Measurements from ENCODE around the gene PPP2R5A.
"Not testable (repeated sequence)": the region's sequence is repeated elsewhere in the genome, so short reads cannot be mapped to it uniquely, and the experiment has no call there.

The PPP2R5A gene

GRCh38 chr1:212359794-212360479, 74.7 kb downstream of the PPP2R5A start:
- DNase-seq (ENCODE audit: low spot score): no peak

DNA sequence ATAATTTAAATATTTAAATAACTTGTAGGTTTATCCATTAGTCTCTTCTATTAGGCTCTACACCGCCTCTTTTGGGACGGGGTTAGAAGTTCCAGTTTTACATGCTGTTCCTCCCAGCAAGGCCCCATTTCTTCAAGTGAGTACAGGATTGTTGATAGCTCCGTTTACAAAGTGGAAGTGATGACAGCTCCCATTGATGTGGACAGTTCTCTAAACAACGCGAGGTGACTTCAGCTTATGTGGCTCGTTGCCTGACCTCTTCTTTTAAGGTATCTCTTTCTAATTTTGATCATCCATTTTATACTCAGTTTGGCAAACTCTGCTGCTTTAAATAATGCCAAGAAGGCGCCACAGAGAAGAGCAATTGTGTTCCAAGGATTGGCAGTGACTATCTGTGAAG, 79.8 kb downstream of the PPP2R5A start:
- no peak for DNase-seq (ENCODE audit: low spot score)

GRCh38 chr1:212366901-212367300, 81.7 kb downstream of the PPP2R5A start:
- DNase-seq (ENCODE audit: low spot score): no peak

- no peak for DNase-seq (ENCODE audit: low spot score)
Measured at GRCh38 chr1:212367474-212368072, 82.4 kb downstream of the PPP2R5A start.

GRCh38 chr1:212368073-212368484, 82.9 kb downstream of the PPP2R5A start:
- peak; percentile 82 for DNase-seq (ENCODE audit: low spot score)

DNA sequence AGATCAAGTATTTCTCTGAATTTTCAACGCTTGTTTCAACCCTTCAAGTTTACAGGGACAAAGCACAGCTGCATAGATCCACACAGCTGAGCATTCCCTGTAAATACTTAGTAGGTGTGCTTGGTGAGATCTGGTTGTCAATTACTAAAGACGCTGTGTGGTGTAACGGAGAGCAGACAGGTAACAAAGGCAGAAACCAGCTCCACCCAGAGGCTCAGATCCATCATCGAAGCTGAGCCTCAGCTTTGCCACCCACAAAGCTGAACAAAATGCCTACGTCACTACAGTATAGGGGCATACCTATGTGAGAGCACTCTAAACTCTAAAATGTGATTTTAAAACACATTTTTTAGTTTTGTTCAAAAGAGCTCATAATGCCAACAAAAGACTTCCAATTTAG, 90.8 kb downstream of the PPP2R5A start:
- no peak for DNase-seq (ENCODE audit: low spot score)

DNA sequence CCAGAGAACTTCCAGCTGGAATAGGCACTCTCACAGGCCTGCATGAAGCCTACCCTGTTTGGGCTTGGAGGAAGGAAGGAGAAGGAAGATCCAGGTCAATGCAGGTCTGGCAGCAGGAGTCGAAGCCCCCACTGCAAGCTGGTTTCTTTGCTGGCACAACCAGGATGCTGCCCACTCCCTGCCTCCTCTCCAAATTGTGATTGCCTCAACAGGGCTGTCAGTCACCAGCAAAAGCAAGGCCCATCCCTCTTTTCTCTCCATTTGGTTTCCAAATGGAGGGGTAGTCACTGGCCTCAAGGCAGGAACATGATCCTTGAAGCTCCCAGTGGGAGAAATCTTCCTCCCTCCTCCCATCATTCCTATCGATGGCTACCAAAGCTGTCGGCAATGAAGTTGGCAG, 92.4 kb downstream of the PPP2R5A start:
- no peak for DNase-seq (ENCODE audit: low spot score)

DNA sequence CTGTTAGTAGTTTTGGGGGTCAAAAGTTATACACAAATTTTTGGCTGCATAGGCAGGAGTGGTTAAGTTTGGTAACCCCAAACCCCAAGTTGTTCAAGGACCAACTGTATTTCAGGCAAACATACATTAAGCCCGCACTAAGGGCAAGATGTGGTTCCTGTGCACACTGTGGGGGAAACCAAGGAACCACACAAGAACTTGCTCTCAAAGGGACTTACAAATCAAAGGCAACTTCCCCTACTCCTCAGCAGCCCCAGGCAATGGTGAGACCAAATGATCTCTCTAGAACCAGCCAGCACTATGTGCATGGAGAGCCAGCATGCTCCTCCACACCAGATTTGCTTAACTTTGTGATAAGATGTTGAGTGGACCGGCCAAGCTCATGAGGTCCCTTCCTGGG, 94.2 kb downstream of the PPP2R5A start:
- no peak for DNase-seq (ENCODE audit: low spot score)

DNA sequence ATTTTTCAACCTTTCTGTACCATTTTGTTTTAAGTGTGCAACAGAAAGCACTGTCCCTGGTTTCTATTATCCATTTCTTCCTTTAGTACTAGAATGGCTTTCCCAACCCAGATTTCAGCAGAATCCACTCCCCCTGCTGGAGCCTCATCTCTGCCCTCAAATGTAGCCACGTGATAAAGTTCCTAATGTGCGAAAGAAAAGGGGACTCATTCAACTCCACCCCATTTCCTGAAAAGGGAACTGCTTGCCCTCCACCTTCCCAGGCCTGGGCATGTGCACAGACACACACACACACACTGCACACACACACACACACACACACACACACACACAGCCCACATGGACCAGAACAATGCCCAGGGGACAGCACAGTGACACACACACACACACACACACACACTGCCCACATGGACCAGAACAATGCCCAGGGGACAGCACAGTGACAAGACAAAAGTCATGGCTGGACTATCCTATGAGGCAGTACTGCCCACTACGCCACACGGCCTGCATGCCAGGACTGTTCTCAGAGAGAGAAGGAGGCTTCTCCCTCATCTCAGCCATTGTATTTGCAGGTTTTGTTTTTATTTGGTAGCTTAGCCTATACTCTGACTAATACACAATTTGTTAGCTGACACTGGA, 96.3 kb downstream of the PPP2R5A start:
- no peak for DNase-seq (ENCODE audit: low spot score)

- DNase-seq (ENCODE audit: low spot score): no peak
Measured at GRCh38 chr1:212386029-212386428, 100.8 kb downstream of the PPP2R5A start.

GRCh38 chr1:212388985-212389716, 103.9 kb downstream of the PPP2R5A start:
- no peak for DNase-seq (ENCODE audit: low spot score)

DNA sequence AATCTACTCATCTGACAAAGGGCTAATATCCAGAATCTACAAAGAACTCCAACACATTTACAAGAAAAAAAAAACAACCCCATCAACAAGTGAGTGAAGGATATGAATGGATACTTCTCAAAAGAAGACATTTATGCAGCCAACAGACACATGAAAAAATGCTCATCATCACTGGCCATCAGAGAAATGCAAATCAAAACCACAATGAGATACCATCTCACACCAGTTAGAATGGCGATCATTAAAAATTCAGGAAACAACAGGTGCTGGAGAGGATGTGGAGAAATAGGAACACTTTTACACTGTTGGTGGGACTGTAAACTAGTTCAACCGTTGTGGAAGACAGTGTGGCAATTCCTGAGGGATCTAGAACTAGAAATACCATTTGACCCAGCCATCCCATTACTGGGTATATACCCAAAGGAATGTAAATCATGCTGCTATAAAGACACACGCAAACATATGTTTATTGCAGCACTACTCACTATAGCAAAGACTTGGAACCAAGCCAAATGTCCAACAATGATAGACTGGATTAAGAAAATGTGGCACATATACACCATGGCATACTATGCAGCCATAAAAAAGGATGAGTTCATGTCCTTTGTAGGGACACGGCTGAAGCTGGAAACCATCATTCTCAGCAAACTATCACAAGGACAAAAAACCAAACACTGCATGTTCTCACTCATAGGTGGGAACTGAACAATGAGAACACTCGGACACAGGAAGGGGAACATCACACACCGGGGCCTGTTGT, 110.6 kb downstream of the PPP2R5A start:
- not testable (repeated sequence) for DNase-seq (ENCODE audit: low spot score)

DNA sequence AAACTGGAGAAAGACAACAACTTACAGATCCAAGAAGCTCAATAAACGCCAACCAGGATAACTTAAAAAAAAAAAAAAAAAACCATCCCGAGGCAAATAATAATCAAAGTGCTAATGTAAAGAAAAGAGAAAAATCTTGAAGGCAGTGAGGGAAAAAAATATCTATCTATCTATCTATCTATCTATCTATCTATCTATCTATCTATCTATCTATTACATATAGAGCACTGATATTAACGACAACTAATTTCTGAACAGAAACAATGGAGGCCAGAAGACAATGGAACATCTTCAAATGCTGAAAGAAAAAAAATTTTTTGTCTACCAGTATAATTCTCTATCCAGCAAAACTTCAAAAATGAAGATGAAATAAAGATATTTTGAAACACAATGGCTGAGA, 111.4 kb downstream of the PPP2R5A start:
- no peak for DNase-seq (ENCODE audit: low spot score)

GRCh38 chr1:212397171-212397570, 112.0 kb downstream of the PPP2R5A start:
- DNase-seq (ENCODE audit: low spot score): no peak

GRCh38 chr1:212401042-212401441, 115.8 kb downstream of the PPP2R5A start:
- DNase-seq (ENCODE audit: low spot score): no peak

DNA sequence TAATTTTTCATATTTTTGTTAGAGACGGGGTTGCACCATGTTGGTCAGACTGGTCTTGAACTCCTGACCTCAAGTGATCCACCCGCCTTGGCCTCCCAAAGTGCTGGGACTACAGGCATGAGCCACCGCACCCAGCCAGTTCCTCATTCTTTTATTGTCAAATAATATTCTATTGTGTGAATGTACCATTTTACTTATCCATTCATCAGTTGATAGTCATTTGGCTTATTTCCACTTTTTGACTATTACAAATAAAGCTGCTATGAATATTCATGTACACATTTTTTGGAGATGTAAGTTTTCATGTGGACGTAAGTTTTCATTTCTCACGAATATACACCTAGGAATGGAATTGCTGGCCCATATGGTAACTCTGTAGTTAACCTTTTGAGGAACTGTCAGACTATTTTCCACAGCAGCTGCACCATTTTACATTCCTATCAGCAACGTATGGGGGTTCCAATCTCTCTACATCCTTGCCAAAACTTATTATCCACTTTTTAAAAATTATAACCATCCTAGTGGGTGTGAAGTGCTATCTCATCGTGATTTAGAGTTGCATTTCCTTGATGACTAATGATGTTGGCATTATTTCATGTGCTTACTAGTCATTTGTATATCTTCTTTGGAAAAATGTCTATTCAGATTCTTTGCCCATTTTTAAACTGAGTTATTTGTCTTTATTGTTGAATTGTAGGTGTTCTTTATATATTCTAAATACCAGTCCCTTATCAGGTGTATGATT, 116.8 kb downstream of the PPP2R5A start:
- DNase-seq (ENCODE audit: low spot score): no peak

DNA sequence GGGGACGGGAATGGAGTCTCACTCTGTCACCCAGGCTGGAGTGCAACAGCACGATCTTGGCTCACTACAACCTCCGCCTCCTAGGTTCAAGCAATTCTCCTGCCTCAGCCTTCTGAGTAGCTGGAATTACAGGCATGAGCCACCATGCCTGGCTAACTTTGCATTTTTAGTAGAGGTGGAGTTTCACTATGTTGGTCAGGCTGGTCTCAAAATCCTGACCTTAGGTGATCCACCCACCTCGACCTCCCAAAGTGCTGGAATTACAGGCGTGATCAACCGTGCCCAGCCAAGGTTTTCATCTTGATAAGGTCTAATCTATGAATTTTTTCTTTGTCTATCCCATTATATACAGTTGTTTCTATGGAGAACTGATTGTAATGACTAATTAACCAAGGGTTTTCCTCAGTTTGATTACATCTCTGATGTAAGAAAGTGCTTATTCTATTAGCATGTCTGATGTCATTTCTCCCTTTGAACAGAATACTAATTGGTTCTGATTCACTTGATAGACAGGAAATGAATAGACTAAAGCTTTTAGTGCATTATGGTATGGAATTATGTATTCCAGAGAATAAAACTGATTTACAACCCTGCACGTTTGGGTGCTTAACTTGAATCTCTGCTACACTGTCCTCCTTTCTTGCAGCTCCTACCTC, 117.6 kb downstream of the PPP2R5A start:
- DNase-seq (ENCODE audit: low spot score): no peak

DNA sequence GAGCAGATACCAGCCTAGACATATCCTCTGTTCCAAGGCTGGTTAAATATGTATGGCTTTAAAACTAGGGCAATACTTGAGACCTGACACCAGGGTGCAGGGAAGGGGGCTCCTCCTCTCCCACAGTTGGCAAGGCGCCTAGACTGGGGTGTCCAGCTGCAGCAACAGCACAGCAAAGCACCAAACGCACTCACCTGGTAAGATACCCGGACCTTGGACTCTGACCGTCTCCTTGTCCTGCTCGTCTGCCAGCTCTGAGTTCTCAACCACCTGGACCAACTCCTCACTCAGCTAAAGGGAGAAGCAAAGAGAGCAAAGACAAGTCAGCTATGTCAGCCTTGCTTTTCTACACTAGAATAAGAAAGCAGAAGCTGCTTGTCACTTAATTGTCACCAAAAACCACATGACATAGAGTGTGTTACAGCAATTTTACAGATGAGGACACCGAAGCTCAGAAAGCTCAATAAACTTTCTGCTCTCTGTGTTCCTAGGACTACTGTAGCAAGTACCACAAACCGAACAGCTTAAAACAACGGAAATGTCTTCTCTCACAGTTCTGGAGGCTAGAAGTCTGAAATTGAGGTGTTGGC, 125.1 kb downstream of the PPP2R5A start:
- DNase-seq (ENCODE audit: low spot score): no peak

Measured in D341Med (cell line).